Left forelimb (tissue), 1 donor: ENCODE results near the gene ERC1.

Experiments
- DNase-seq: peaks from one replicate; pipeline ENCODE4 v3.0.0-alpha.2; 2018; ENCODE audit warnings: low spot score

The ERC1 gene

DNA sequence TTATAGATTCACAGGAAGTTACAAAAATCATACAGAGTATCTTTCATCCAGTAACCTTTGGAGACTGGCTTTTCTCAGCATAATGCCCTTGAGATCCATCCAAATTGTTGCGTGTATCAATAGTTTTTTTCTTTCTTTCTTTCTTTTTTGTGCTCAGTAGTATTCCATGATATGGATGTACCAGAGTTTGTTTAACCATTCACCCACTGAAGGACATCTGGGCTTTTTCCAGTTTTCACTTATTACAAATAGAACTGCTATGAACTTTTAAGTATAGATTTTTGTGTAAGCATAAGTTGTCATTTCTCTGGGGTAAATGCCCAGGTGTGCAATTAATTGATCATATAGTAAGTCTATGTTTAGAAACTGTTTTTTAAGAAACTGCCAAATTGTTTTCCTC, 524.0 kb downstream of the ERC1 start:
- DNase-seq = no peak

DNA sequence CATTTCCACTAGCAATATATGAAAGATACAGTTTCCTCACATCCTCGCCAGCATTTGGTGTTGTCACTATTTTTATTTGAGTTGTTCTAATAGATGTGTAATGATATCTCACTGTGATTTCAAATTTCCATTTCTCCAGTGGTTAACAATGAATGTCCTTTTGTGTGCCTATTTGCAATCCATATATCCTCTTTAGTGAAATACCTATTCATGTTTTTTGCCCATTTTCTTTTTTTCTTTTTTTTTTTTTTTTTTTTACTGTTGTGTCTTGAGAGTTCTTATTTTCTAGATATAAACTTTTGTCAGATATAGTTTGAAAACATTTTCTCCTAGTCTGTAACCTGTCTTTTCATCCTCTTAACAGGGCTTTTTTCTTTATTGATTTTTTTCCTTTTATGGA, 524.4 kb downstream of the ERC1 start:
- no peak for DNase-seq

DNA sequence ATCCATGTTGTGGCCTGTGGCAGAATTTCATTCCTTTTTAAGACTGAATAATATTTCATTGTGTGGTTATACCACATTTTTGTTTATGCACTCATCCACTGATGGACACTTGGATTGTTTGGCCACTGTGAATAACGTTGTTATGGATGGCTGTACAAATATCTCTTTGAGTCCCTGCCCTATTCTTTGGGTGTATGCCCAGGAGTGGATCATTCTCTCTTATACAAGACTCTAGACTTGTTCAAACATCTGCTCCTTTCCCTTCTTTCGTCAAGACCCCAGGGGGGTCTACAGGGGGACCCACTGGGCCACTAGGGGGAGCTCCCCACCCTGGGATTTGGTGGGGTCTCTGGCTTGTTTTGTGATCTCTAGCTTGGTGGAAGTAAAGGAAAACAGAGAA, 526.0 kb downstream of the ERC1 start:
- DNase-seq = peak; percentile 48

DNA sequence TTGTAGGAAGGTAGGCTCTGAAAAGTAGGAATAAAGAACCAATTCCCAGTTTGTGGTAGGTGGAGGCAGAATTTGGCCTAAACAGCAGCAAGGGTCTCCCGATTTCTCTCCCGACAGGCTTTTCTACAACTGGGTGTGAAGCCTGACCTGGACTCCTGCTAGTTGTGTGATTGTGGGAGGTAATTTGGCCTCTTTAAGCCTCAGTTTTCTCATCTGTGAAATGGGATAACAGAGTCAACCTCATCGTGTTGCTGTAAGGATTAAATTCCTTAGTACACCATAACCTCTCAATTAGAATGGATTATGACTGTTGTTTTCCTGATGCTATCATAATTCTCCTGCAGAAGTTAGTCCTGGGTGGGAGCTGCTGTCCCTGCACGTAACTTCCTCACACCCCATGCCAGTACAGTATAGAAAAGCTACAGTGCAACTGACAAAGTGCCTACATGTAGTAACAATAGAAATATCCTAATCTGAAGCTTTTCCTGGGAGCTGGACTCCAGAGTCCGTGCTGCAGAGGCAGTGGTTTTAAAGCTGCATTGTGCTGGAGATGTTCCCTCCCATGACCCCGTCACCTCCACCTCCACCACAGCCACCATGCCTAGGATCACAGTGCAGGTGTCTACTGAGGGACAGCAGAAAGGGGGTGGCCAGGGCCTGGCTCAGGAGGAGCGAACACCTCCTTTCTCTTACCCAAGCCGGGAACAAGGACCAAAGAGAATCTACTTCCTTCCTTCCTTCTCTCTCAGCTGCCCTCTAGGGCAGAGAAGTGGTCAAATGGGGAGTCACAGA, 526.9 kb downstream of the ERC1 start:
- no peak for DNase-seq

DNA sequence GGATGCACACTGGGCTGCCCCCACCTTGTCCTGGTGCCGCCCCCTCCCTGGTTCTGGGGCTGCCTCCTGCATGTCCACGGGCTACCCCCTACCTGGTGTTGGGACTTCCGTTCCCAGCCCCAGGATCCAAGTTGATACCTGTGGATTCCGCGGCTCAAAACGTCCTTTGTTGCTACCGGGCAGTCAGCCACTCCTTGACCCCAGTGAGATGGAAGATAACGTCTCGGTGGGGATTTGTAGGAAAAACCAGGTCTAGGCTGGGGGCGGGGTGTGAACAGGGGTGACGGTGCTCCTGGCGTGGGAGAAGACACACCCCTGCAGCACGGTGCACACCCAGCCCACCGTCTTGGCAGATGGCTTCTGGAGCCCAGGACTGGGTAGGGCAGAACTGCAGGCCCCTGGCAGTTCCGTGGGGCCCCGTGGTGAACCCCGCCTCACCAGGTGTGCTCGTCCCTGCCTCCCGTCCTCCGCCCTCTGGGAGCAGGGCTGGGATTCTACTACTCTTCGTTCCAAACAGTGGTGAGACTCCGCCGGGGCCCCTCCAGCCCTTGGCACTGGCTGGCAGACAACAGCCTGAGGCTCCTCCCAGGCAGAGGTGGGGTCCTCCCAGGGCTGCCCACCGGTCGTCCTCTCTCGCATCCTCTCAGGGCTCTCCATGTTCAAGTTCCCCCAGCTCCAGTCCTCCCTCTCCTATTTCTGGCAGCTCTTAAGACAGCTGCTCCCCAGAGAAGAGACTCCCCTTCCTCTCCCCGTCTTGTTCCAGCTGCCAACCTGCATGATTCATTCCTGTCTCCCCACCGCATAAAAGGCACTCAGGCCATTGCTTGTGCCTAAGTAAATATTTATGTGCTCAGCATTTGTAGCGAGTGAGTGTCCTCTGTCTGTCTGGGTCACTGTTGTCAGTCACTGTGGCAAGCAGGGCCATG, 527.8 kb downstream of the ERC1 start:
- peak; percentile 60 for DNase-seq

DNA sequence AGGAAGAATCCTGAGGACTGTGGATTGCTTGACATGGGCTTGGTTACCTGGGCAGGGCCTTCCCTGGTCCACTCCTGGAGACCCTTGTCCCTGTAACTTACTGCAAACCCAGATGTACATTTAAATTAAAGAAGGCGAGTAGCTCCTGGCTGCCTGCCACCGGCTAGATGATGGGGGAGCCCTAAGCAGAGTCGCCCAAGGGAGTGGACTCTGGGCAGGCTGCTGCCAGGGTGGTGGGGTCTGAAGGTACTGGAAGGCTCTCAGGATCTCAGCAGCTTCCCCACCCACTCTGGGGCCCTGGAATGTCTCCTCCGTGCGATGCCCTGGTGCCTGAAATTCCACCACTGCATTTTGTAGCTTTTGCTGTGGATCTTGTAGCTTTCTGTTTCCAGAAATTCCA, 528.6 kb downstream of the ERC1 start:
- DNase-seq = peak; percentile 65

DNA sequence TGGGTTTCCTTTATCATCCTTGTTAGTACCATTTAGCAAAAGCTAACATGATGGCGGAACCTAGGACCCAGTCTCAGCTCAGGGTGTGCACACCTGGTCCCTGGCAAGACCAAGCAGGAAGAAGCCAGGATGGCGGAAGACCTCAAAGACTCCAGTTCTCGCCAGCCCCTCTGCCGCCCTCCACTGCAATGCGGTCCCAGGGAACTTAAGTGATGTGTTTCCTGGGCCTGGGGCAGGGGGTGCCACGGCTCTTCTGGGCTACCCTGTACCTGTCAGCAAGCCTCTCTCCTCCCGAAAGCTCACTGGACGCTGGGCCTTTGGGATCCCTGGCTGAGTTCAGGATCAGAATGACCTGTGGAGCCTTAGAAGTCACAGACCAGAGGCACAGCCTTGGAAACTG, 532.0 kb downstream of the ERC1 start:
- peak; percentile 33 for DNase-seq

DNA sequence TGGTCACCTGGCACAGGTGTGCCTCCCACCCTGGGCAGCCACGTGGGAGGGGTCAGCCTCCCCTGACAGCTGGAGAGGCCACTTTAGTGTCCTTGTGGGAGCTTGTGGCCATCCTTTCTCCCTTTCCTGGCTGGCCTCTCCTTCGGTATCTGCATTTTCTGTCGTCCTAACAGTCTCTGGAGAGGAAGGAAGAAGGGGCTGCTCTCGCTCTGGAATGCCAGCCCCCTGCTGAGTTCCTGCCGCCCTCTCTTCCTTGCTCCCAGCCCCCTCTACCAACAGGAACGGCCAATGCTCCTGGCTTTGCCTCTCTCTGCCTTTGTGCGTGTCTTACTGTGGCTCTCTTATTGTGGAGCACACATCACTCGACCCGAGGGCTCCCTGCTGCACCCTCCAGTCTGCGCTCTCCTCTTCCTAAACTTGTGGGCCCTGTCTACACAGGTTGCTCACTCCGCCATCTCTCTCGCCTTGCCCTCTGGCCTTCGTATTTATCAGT, 532.6 kb downstream of the ERC1 start:
- DNase-seq = peak; percentile 53

DNA sequence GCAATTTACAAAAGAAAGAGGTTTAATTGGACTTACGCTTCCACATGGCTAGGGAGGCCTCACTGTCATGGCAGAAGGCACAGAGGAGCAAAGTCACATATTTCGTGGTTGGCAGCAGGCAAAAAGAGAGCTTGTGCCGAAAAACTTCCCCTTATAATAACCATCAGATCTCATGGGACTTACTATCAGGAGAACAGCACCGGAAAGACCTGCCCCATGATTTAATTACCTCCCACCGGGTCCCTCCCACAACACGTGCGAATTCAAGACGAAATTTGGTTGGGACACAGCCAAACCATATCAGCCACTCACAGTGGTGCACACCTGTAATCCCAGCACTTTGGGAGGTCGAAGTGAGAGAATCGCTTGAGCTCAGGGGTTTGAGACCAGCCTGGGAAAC, 534.8 kb downstream of the ERC1 start:
- no peak for DNase-seq

DNA sequence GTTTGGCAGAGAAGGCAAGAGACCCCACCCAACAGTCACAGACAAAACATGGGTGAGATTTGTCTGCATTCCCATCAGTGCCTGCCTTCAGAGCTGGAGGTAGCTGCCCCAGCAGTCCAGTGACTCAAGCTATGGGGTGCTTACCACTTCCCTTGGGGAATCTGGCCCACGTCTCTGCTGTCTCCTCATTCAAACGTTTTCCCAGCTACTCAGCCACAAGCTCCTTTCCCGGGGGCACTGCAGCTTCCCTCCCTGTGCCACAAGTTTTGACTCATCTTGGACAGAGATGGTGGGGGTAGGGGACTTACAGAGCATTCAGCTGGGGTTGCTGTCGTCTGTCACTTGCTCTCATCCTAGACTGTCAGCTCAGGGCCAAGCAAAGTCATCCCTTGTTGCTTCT, 536.8 kb downstream of the ERC1 start:
- DNase-seq = no peak

DNA sequence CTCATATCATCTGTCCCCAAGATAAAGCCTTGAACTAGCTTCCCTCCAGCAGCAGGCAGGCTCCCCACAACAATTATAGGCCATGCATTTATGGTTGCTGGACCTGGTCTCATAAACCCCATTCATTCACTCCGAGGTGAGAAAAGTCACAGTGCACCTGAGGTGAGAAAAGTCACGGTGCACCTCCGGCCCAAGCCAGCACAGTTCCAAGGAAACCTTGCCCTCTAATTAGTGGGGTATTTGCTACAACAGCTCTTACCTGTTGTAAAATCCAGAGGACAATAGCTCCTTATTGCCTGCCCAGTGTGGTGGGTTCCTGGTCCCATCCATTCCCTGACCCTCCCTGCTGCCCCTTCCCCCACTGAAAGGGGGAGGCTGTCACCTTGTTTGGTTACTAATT, 537.8 kb downstream of the ERC1 start:
- no peak for DNase-seq

DNA sequence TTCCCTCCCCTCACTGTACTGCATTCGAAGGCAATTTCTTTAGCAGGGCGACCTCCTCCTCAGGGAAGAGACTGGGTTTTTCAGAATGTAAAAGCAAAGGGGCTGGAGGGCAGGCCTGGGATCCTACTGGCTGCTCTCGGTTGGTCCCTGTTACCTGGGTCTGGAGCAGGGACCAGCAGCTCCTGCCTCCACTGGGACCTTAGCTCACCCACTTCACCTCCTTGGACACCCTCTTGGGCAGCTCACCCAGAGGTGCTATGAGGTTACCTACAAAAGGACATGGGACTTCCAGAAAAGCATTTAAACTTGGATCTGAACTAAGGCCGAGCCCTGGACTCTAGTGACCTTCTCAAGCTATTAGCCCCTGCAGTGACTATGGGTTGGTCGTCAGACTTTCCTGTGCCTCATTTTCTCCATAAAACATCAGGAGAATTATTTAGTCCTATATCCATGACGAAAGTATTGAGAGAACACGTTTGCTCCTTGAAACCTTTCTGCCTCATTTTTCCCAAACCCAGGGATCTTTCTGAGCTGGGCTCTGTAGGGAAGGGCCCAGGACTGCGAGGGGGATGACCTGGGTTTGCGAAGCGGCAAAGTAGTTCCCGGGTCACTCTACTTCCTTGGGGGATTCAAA, 538.3 kb downstream of the ERC1 start:
- no peak for DNase-seq

DNA sequence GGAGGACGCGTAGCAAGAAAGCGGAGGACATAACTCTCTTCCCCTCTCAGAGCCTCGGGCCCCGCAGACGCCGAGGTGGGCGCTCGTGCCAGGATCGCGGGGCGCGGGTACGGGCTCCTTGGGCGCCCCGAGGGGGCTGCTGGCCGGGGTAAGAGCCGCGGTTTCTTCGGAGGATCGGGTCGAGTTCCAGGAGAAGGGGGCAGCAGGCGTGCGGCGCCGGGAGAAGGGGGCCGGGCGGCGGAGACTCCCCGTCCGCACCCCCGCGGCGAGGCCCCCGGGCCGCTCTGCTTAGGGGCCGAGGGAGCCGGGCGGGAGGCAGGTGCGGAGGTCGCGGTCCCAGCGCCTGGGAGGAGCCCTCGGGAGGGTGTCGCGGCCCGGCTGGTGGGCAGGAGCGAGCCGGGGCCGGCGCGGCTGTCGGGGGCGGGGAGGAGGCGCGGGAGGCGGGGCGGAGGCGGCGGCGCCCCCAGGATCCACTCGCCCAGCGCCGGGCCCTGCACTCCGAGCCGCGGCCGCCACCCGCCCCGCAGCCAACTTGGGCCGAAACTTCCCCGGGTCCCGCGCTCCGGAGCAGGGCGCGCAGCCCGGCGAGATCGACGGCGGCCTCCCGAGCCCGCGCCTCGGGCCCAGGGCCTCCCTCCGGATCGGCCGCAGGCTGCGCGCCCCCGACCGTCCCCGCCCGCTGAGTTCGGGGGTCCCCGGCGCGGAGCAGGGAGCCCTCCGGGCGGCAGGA, 539.0 kb downstream of the ERC1 start:
- no peak for DNase-seq

DNA sequence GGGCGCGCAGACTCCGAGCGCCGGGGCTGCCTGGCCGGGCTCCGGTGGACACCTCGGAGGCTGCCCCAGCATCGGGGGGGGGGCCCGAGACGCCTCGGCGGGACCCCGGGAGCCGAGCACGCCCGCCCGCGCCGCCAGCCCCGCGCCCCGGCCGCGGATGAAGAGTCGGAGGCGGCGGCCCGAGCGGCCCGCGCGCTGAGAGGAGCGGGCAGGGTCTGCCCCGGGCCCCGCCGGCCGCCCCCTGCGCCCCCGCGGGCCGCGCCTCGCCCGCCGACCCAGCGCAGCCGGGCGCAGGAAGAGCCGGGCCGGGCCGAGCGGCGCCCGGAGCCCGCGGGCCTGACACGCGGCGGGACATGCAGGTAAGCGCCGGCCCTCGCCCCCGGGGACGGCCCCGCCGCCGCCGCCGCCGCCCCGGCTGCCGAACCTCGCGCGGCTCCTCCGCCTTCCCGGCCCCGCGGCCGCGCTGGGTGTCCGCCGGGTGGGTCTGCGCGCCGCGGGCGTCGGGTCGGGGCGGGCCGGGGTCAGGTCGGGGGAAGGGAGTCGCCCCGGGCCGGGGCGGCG, 539.6 kb downstream of the ERC1 start:
- no peak for DNase-seq

DNA sequence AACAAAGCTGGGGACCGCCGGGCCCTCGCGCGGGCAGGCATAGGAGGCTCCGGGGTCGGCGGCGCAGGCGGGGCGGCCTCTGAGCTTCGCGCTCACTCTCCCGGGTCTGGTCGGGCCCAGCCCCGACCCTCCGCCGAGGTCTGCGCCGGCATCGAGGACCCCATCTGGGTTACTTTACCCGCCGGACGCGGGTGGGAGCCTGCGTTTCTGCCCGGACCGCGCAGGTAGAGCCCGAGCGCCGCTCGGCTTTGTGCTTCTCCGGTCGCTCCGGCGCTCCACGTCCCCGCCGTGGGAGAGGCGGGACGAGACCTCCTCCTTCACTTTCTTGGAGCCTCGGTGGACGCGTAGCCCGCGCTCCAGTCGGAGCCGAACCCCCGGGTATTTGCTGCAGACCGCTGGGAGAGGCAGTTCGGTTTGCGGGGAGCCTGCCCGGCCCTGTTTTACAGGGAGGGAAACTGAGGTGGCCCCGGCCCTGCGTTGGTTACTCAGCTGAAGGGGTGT, 540.2 kb downstream of the ERC1 start:
- DNase-seq = no peak

DNA sequence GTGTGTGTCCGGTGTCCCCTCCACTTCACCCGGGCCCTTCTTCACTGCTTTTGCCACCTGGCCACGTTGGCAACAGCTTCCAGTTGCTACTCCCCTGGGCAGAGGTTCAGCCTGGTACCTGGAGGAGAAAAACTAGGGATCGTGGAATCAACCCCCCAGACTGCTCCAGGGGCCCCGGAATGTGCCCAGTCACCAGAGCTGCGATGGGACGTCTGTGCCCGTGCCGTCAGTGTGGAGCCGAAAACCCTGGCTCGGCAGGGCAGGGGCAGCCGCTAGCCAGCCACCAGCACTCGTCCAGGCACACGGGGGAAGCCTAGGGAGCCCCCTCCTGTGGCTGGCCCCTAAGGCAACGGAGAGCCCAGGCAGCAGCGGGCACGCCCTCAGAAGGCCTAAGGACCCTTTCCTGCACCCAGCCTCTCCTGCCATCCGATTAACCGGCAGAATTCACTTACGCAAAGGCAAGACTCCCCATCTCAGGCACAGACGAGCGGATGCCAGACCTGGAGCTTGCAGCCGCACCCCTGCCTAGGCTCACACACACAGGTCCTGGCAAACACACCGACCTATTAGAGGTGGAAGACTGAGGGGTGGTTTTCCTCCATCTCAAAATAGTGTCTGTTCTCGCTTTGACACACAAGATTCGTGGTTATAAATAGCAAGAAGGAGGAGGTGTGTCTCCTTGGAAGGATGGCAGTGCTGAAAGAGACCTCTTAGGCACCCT, 540.8 kb downstream of the ERC1 start:
- DNase-seq = no peak

DNA sequence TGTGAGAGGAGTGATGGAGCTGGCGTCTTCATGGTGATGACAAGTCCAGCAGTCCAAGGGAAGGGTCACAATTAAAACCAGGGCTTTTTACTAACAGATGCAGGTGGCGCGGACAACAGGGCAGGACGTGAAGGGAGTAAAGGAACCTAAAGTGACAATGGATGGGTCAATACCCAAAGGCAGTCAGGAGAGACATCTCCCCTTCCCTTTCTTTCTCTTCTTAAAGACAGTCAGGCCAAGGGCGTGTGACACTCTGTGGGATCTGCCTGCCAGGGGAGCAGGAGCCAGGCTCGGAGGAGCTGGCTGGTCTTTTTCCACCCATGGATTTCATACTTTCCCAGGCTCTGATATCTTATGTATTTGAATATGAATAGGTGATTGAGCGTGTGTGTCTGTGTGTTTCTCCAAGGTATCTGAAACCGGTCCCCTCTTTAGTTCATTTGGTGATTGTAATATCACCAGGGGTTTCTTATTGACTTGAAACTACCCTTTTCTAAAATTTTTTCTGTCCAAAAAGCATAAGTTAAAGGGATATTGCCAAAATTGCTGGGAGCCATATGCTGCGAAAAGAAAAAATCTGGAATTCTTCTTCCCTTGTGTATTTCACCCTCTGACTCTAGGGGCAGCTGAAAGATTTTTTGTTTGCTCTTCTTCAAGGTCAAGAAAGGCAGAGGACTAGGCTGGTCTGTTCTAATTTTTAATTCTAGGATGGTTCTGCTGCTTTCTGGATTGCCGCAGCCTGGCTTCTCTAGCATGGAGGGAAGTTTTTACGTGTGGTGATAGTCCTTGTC, 541.5 kb downstream of the ERC1 start:
- no peak for DNase-seq

DNA sequence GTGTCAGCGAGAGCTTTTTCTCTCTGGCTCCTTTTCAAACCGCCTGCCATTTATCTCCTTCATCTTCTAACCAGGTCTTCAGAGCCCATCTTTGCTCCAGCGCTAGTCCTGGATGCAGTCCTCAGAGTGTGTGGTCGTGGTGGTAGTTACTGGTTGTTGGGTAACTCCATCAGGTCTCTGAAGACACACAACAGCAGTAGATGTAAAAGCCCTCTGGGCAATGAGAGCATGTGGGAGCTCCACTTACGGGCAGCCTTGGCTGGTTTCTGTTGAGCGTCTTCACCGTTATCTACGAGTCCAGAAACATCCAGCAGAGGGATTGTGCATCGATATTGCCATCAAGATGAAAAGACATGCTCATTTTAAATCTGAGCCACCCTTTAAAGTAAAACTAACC, 542.2 kb downstream of the ERC1 start:
- DNase-seq = no peak

DNA sequence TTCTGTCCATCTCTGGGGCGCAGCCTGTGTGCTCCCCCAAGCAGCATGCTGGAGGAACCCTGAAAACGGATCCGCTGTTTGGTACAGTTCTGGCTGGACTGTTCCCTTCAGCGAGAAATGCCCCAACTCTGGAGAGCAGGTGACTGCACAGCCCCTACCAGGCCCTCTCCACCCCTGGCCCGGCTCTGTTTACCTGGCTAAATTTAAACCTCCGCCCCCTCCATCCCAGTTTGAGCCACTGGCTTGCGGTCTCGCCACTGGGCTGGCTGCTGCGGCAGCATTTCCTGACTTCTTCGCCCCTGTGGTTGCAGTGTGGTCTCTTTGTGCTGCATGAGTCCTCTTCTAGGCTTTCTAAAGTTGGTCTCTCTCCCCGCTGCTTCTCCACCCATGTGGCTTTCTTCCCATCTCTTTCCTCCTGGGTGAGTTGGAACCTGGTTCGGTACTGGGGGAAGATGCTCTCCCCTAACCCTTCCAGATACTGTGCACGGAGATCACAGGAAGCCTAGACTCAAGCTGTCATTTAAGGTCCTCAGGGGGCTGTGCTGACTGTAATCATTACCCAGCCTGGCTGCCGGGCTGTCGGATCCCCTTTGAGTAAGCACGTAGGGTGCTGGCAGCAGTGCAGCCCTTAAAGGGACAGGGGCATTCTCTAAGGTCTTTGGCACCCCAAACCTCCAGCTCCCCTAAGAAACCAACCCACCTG, 542.7 kb downstream of the ERC1 start:
- no peak for DNase-seq
